ENCODE measurements around the gene RASGRF1.
"Not testable (repeated sequence)": the region's sequence is repeated elsewhere in the genome, so short reads cannot be mapped to it uniquely, and the experiment has no call there.

RASGRF1 gene

DNA sequence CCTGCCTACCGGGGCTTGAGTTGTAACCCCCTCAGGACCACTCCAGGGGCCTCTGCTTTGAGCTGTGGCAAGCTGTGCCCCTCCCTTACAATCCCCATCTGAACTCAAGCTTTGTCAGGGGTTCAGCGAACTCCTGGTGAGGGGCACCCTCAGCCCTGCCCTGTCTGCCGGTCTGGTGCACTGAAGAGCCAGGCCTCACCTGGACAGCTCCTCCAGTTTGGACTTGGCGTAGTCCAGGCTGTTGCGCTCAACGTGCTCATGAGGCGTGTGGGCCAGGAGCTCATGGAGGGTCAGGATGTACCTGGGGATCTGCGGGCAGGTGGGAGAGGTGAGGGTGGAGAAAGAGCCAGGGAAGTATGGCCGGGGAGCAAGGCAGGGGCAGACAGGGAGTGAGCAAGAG, 59.4 kb downstream of the RASGRF1 start:
- Mint-ChIP-seq H3K27me3 (no peaks in the 10 kb centered on the region), H3K4me1 (peaks cover 2% of the 10 kb centered on the region), H3K27ac (no peak overlapping the region), H3K9me3 (peaks cover 1% of the 10 kb centered on the region), H3K36me3 (no peaks in the 10 kb centered on the region), H3K4me3 (no peak overlapping the region)
- ATAC-seq (ENCODE audit: low read depth) (no peak), DNase-seq (ENCODE audit: low spot score in 2 of 2) (no peak)

DNA sequence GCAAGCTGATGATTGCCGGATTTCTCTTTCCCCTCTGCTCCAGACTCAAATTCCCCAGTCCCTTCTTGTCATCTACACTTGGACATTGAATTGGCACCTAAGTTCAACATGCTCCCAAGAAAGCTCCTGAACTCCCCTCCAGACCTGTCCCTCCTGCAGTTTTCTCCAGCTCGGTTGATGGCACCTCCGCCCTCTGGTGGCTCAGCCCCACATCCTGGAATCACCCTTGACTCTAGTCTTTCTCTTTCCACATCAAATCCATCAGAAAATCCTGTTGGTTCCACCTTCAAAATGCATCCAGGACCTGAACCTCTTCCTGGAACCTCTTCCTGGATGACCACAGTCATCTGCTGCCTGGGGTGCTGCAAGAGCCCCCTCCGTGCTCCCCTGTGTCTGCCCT, 60.1 kb downstream of the RASGRF1 start:
- Mint-ChIP-seq H3K27me3 (no peaks in the 10 kb centered on the region), H3K27ac (no peak overlapping the region), H3K4me3 (no peak overlapping the region), H3K36me3 (no peaks in the 10 kb centered on the region), H3K4me1 (peaks cover 2% of the 10 kb centered on the region), H3K9me3 (peaks cover 1% of the 10 kb centered on the region)
- no peak for DNase-seq (ENCODE audit: low spot score in 2 of 2)
- ATAC-seq (ENCODE audit: low read depth), result no peak

DNA sequence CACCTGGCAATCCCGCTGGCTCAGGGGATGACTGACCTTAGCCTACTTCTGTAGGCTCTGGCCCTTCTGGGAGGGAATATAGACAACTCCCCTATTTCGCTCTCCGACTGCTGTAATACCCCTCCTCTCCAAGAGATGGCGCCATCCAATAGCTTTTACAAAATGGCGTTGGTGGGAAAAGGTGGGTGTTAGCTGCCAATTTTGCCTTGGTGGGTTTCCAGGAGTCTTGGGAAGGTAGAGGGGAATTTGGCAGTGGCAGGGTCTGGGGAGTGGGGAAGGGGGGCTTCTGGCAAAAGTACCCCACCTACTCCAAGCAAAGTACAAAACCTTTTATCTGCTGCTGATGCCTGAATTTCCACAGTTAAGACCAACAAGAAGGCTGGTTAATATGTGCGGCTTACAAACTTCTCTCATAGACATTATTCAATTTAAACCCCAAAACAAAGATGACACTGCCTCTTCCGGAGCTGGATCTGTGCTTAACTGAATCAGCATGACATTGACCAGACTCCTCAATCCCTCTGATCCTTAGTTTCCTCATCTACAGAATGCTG, 62.1 kb downstream of the RASGRF1 start:
- Mint-ChIP-seq H3K27ac (peak overlapping the region; percentile 12), H3K9me3 (peaks cover 6% of the 10 kb centered on the region), H3K27me3 (no peaks in the 10 kb centered on the region), H3K4me1 (peaks cover 15% of the 10 kb centered on the region), H3K36me3 (peaks cover 3% of the 10 kb centered on the region), H3K4me3 (no peak overlapping the region)
- ATAC-seq (ENCODE audit: low read depth) (peak; percentile 41), DNase-seq (ENCODE audit: low spot score in 2 of 2) (peak; percentile 46 to 58)

DNA sequence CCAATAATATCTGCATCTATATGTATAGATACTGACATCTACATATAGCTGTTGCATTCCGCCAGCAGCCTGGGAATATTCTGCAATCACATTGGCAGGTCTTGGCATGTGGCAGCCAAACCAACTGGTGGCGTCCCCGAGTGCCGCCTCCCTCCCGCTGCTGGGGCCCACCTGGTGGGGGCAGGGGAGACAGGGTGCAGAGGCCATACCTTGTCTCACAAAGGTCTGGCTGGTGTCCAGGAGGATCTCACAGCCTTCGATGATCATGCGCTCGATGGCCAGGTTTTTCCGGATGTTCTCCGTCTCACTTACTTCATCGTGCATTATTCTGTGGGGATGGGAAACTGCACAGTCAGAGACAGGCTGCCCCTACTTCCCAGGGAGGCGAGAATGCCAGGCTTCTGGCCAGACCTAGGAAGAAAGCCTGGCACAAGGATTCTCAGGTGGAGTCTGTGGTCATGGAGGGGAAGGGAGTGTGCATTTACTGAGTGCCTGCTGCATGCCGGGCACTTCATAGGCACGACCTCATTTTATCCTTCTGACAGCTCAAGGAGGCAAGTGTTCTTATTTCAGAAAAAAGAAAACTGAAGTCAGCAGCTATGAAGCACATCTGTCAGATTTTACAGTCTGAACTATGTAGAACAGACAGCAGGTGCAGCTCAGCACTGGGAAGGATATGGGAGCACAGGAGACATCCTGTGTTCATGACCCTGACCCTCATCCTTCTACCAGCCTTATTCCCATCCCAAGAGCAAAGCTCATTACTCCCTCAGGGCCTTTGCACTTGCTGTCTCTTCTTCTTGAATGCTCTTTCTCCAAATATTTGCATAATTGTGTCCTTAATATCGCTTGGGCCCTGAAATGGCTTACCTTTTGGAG, 62.8 kb downstream of the RASGRF1 start:
- Mint-ChIP-seq H3K27ac (no peak overlapping the region), H3K9me3 (peaks cover 6% of the 10 kb centered on the region), H3K36me3 (peaks cover 3% of the 10 kb centered on the region), H3K4me1 (peaks cover 15% of the 10 kb centered on the region), H3K27me3 (no peaks in the 10 kb centered on the region), H3K4me3 (no peak overlapping the region)
- no peak for DNase-seq (ENCODE audit: low spot score in 2 of 2)
- ATAC-seq (ENCODE audit: low read depth), result no peak

DNA sequence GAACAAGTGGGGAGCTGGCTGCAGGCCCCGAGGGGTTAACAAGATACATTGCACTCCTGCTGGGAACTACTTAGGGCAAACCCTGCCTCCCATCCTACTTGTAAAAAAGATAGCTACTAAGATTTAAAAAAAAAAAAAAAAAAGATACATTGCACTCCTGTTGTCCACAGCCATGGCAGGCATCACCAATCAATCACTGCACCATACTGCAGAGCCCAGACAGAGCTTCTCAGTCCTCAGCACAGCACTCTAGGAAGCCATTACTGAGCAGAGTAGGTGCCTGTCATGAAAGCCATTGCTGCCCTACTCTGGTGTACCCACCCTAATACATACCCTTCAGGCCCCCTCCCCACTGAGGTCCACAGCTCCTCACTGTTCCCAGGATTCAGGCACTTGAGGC, 64.8 kb downstream of the RASGRF1 start:
- ATAC-seq (ENCODE audit: low read depth) (no peak), DNase-seq (ENCODE audit: low spot score in 2 of 2) (no peak)
- H3K27me3 Mint-ChIP-seq, result no peaks in the 10 kb centered on the region
- peaks cover 3% of the 10 kb centered on the region for H3K36me3 Mint-ChIP-seq
- H3K4me3 Mint-ChIP-seq, result no peak overlapping the region
- no peak overlapping the region for H3K27ac Mint-ChIP-seq
- H3K9me3 Mint-ChIP-seq, result peaks cover 6% of the 10 kb centered on the region
- peaks cover 15% of the 10 kb centered on the region for H3K4me1 Mint-ChIP-seq

DNA sequence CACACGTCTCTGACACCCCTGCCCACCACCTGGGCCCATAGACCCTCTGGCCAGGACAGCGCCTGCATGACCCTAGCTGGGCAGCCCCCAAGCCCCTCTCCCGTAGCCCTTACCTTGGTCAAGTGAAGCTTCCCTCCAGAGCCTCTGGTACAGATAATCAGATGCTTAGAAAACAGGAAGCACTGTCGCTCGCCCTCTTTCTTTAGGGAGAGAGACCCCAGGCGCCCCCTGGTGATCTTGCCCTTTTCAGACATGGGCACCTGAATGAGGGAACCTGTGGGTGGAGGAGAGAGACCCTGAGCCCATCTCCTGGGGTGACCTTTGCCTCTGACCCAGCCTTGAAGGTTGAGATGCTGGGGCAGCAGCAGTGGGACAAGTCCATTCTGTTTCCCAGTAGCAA, 65.4 kb downstream of the RASGRF1 start:
- H3K4me3 Mint-ChIP-seq, result no peak overlapping the region
- ATAC-seq (ENCODE audit: low read depth), result peak; percentile 81

DNA sequence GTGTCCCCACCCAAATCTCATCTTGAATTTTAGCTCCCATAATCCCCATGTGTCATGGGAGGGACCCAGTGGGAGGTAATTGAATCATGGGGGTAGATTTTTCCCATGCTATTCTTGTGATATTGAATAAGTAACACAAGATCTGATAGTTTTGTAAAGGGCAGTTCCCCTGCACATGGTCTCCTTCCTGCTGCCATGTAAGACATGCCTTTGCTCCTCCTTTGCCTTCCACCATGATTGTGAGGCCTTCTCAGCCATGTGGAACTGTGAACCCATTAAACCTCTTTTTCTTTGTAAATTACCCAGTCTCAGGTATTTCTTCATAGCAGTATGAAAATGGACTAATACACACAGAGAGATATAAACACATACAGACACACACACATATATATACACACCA, 66.1 kb downstream of the RASGRF1 start:
- H3K4me1 Mint-ChIP-seq, result peaks cover 15% of the 10 kb centered on the region
- H3K27ac Mint-ChIP-seq; ATAC-seq (ENCODE audit: low read depth); DNase-seq (ENCODE audit: low spot score in 2 of 2); H3K27me3 Mint-ChIP-seq; H3K4me3 Mint-ChIP-seq; H3K36me3 Mint-ChIP-seq; H3K9me3 Mint-ChIP-seq: not testable (repeated sequence)

More for the DNA sequence above, 65.4 kb downstream of the RASGRF1 start:
- Mint-ChIP-seq H3K36me3 (peaks cover 3% of the 10 kb centered on the region), H3K4me1 (peaks cover 15% of the 10 kb centered on the region), H3K27me3 (no peaks in the 10 kb centered on the region), H3K9me3 (peaks cover 6% of the 10 kb centered on the region), H3K27ac (no peak overlapping the region)
- DNase-seq (ENCODE audit: low spot score in 2 of 2), result peak; percentile 53 to 61

DNA sequence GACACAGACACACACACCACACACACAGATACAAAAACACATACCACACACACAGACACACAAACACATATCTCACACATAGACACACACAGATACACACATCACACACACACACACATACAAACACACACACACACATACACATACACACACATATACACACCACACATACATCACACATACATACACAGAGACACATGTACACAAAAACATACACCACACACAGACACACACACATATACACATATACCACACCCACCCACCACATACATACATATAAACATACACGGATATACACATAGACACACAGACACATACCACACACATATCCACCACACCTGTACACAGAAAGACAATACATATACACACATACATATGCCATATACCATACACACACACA, 66.7 kb downstream of the RASGRF1 start:
- no peak overlapping the region for H3K27ac Mint-ChIP-seq
- no peak overlapping the region for H3K4me3 Mint-ChIP-seq
- peaks cover 3% of the 10 kb centered on the region for H3K36me3 Mint-ChIP-seq
- H3K27me3 Mint-ChIP-seq, result no peaks in the 10 kb centered on the region
- DNase-seq (ENCODE audit: low spot score in 2 of 2) (no peak), ATAC-seq (ENCODE audit: low read depth) (no peak)
- peaks cover 18% of the 10 kb centered on the region for H3K4me1 Mint-ChIP-seq
- peaks cover 6% of the 10 kb centered on the region for H3K9me3 Mint-ChIP-seq

DNA sequence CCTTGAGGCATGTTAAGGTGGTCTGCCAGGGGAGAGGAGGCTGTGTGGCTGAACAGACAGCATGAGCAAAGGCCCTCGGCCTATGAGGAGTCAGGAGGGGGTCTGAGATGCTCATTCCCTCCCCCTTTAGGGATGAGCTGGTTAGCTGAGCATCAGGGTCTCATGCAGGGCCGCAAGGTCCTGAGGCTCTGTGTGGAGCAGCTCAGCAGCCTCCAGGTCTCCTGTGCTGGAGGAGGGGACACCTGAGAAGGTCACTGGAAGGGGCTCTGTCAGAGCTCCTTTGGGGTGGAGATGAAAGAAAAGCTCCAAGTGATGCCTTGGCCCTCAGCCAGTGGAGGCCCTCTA, 67.1 kb downstream of the RASGRF1 start:
- Mint-ChIP-seq H3K9me3 (peaks cover 6% of the 10 kb centered on the region), H3K4me3 (no peak overlapping the region), H3K4me1 (peaks cover 21% of the 10 kb centered on the region), H3K27ac (no peak overlapping the region), H3K27me3 (no peaks in the 10 kb centered on the region), H3K36me3 (peaks cover 3% of the 10 kb centered on the region)
- no peak for DNase-seq (ENCODE audit: low spot score in 2 of 2)
- no peak for ATAC-seq (ENCODE audit: low read depth)

DNA sequence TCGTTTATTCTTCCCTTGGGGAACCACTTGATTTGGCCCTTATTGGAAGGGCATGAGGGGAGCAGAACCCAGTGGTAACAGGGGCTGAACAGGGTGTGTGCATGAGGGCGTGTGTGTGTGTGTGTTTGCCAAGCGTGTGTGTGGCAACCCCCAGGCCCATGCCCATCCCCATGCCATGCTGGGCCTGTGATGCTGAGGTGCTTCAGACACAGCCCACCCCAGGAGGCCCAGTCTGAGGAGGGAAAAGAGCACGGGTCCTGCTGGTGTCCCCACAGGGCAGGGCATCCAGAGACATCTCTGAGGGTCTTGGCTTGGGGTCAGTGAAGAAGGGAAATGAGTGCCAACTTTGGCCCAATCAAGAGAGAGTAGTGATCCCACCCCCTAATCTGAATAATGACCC, 71.6 kb downstream of the RASGRF1 start:
- H3K27ac Mint-ChIP-seq, result no peak overlapping the region
- H3K36me3 Mint-ChIP-seq, result no peaks in the 10 kb centered on the region
- DNase-seq (ENCODE audit: low spot score in 2 of 2), result no peak
- H3K4me3 Mint-ChIP-seq, result no peak overlapping the region
- peaks cover 25% of the 10 kb centered on the region for H3K4me1 Mint-ChIP-seq
- no peaks in the 10 kb centered on the region for H3K9me3 Mint-ChIP-seq
- H3K27me3 Mint-ChIP-seq, result no peaks in the 10 kb centered on the region
- no peak for ATAC-seq (ENCODE audit: low read depth)

DNA sequence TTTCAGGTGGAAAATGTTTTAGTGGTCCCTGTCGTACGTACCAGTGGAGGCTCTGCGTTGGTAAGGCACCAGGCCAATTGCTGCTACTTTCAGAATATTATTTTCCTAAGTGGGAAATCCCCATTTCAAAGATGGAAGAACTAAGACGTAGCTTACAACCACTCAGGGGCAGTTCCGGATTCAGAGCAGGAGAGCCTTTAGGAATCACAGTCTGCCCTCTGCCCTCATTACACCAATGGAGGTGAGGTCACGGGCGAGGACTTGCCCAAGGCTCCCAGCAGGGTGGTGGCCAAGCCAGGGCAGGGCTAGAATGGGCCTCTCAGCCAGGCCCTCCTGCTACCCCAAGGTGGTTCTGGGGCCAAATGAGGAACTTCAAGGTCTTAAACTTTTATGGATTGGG, 72.6 kb downstream of the RASGRF1 start:
- H3K27me3 Mint-ChIP-seq, result no peaks in the 10 kb centered on the region
- peak; percentile 81 for ATAC-seq (ENCODE audit: low read depth)
- H3K4me1 Mint-ChIP-seq, result peaks cover 23% of the 10 kb centered on the region
- H3K36me3 Mint-ChIP-seq, result no peaks in the 10 kb centered on the region
- H3K4me3 Mint-ChIP-seq, result peak overlapping the region; percentile 3
- peak overlapping the region; percentile 70 for H3K27ac Mint-ChIP-seq
- H3K9me3 Mint-ChIP-seq, result no peaks in the 10 kb centered on the region
- no peak for DNase-seq (ENCODE audit: low spot score in 2 of 2)

DNA sequence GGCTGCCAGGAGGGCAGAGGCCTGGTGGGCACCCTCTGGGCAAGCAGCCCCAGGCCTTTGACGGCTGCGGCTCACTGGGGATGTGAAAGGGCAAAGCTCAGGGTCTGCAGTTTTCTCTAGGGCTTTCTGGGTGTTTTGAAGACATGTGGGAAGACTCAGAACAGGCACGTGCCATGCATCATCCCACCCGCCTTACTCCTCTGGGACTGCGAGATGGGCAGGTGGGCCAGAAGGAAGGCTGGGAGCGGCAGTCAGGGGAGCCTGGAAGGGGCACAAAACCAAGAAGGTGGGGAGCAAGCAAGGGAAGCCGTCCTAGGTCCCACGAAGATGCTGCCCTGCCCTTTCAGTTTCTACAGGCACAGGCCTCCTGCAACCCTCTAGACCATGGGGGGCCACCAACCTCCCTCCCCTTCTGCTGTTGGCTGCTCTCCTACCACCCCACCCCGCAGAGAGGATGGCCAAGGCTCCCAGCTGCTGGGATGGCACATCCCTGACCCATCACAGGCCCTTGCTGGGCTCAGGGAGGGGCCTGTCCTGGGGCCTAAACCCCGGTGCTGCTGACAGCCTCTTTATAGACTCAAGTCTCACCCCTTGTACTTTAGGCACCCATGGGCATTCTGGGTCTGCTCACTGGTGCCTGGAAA, 73.9 kb downstream of the RASGRF1 start:
- peaks cover 23% of the 10 kb centered on the region for H3K4me1 Mint-ChIP-seq
- H3K27me3 Mint-ChIP-seq, result no peaks in the 10 kb centered on the region
- ATAC-seq (ENCODE audit: low read depth) (no peak), DNase-seq (ENCODE audit: low spot score in 2 of 2) (no peak)
- H3K9me3 Mint-ChIP-seq, result no peaks in the 10 kb centered on the region
- peak overlapping the region; percentile 49 for H3K4me3 Mint-ChIP-seq
- peak overlapping the region; percentile 39 for H3K27ac Mint-ChIP-seq
- no peaks in the 10 kb centered on the region for H3K36me3 Mint-ChIP-seq

DNA sequence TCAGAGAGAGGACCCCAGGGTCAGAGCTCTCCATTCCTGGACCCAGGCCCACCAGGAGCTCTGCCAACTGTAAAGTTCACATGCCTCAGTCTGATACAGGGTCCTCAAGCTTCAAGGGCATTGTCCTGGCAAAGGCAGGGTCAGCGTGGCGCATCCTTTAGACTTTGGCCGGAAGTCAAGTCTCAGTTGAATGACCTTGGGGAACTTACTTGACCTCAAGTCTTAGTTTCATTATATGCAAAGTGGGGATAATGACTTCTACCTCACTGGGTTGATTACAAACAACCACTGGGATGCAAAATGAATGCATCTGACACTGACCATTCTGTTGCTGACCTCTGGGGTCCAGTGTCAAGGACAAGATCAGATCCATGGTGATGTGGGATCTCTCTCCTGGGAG, 75.2 kb downstream of the RASGRF1 start:
- no peaks in the 10 kb centered on the region for H3K36me3 Mint-ChIP-seq
- no peak for ATAC-seq (ENCODE audit: low read depth)

DNA sequence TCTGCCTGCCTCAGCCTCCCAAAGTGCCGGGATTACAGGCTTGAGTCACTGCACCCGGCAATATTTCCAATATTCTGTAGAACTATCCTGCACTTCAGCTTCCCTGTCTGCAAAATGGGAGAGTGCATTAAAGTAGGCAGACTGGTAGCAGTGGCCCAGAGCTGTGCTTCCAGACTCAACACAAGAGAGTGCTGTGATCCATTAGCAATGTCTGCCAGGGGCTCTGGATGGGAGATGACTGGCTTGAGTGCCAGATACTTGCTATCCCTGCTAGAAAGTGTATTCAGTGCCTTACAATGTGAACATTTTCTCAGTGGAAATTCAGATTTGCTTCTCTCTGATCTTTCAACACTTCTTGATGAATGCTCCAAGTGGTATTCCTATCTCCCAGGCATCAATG, 80.3 kb downstream of the RASGRF1 start:
- Mint-ChIP-seq H3K36me3 (no peaks in the 10 kb centered on the region), H3K9me3 (no peaks in the 10 kb centered on the region), H3K4me1 (peaks cover 24% of the 10 kb centered on the region), H3K4me3 (no peak overlapping the region), H3K27me3 (no peaks in the 10 kb centered on the region), H3K27ac (no peak overlapping the region)
- ATAC-seq (ENCODE audit: low read depth) (no peak), DNase-seq (ENCODE audit: low spot score in 2 of 2) (no peak)

More for the DNA sequence above, 75.2 kb downstream of the RASGRF1 start:
- Mint-ChIP-seq H3K9me3 (no peaks in the 10 kb centered on the region), H3K27me3 (no peaks in the 10 kb centered on the region), H3K4me3 (peak overlapping the region; percentile 43), H3K4me1 (peaks cover 23% of the 10 kb centered on the region), H3K27ac (peak overlapping the region; percentile 49)
- no peak for DNase-seq (ENCODE audit: low spot score in 2 of 2)
